ENCODE measurements around the gene UGGT2.

UGGT2 gene

DNA sequence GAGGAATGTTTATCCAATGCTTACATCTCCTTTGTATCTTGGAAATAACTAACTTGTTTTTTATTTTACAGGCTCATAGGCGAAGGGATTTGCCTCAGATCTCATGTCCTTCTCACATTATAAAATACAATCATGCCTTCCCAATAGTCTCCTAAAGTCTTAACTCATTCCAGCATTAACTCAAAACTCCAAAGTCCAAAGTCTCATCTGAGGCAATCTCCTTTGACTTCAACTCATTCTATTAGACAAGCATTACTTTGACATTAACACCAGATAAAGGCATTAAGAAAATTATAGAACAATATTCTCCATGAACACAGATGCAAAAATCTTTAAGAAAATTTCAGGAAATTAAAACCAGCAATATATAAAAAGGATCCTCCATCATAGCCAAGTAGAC, 238.7 kb downstream of the UGGT2 start:
- no peak overlapping the region for H3K4me3 ChIP-seq (ENCODE audit: low read depth, low read length)
- DNase-seq (ENCODE audit: low read depth, low spot score), result no peak
- in situ Hi-C loops (cut with HindIII; ENCODE audit: low sequenced_read_pairs), result no loop called here
- TF ChIP-seq, protein P1, sequence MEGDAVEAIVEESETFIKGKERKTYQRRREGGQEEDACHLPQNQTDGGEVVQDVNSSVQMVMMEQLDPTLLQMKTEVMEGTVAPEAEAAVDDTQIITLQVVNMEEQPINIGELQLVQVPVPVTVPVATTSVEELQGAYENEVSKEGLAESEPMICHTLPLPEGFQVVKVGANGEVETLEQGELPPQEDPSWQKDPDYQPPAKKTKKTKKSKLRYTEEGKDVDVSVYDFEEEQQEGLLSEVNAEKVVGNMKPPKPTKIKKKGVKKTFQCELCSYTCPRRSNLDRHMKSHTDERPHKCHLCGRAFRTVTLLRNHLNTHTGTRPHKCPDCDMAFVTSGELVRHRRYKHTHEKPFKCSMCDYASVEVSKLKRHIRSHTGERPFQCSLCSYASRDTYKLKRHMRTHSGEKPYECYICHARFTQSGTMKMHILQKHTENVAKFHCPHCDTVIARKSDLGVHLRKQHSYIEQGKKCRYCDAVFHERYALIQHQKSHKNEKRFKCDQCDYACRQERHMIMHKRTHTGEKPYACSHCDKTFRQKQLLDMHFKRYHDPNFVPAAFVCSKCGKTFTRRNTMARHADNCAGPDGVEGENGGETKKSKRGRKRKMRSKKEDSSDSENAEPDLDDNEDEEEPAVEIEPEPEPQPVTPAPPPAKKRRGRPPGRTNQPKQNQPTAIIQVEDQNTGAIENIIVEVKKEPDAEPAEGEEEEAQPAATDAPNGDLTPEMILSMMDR (IDR thresholded peaks at IDR 0.05; ENCODE audit: low read depth, low read length), result no peak

DNA sequence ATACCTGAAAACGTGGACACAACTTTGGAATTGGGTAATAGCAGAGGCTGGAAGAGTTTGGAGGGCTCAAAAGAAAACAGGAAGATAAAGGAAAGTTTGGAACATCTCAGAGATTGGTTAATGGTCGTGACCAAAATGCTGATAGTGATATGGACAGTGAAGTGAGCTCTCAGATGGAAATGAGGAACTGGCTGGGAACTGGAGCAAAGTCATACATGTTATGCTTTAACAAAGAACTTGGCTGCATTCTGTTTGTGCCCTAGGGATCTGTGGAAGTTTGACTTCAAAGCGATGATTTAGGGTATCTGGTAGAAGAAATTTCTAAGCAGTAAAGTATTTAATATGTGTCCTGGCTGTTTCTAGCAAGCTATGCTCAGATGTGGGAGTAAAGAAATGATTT, 240.1 kb downstream of the UGGT2 start:
- TF ChIP-seq, protein P1 (IDR thresholded peaks at IDR 0.05; ENCODE audit: low read depth, low read length), result no peak
- no peak overlapping the region for H3K4me3 ChIP-seq (ENCODE audit: low read depth, low read length)
- no peak for DNase-seq (ENCODE audit: low read depth, low spot score)
- in situ Hi-C loops (cut with HindIII; ENCODE audit: low sequenced_read_pairs), result no loop called here

DNA sequence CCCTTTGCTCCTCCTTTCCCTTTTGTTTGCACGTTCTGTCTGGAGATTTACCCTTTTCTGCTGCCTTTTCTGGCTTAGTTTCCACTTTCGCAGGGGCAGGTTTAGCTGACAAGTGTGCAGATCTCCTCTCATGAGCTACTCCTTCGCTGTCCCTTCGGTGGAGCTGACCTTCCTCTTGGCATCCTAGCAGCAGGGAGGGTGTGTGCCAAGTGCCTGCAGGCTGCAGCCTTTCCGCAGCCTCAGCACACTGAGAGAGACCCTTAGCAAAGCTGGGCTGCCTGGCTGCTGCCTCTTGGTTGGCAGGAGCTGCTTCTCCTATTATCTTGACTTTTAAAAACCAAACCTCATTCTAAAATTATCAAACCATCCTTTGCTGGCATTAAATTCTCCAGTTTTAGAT, 243.8 kb downstream of the UGGT2 start:
- TF ChIP-seq, protein P1 (IDR thresholded peaks at IDR 0.05; ENCODE audit: low read depth, low read length), result no peak
- in situ Hi-C loops (cut with HindIII; ENCODE audit: low sequenced_read_pairs), result no loop called here
- no peak overlapping the region for H3K4me3 ChIP-seq (ENCODE audit: low read depth, low read length)
- DNase-seq (ENCODE audit: low read depth, low spot score), result no peak

DNA sequence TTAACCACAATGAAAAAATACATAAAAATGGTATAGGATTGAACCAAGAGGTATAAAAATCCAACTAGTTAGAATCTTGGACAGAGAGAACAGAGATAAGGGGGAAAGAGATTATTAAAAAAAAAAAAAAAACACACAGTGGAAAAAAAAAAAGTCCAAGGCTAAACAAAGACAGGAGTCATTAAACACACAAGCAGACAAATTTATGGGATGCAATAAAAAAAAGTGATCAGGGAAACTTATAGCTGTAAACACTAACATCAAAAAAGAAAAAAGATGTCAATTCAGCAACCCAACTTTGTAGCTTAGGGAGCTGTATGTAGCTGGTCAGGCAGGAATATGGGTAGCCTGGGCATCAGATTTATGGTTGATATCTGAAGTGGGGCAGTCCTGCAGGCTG, 247.3 kb downstream of the UGGT2 start:
- H3K4me3 ChIP-seq (ENCODE audit: low read depth, low read length), result no peak overlapping the region
- TF ChIP-seq, protein P1 (IDR thresholded peaks at IDR 0.05; ENCODE audit: low read depth, low read length), result no peak
- DNase-seq (ENCODE audit: low read depth, low spot score), result no peak
- in situ Hi-C loops (cut with HindIII; ENCODE audit: low sequenced_read_pairs), result no loop called here

DNA sequence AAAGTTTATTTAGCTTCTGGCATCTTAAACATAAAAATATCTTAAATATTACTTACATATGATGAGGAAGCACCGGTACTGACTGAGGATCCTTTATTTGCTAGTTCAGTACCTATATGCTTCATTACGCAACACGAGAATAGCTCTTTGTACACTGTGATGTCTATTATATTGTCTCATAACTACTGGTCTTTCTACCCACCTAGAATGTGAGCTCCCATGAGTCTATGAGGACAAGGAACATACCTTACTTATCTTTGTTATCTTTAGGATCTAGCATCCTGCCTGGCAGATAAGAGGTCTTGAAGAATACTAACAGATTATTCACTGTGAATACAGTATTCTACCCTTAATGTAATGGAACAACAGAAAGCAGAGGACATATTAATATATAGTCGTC, 251.4 kb downstream of the UGGT2 start:
- in situ Hi-C loops (cut with HindIII; ENCODE audit: low sequenced_read_pairs), result no loop called here
- no peak for DNase-seq (ENCODE audit: low read depth, low spot score)
- TF ChIP-seq, protein P1 (IDR thresholded peaks at IDR 0.05; ENCODE audit: low read depth, low read length), result no peak
- H3K4me3 ChIP-seq (ENCODE audit: low read depth, low read length), result no peak overlapping the region

DNA sequence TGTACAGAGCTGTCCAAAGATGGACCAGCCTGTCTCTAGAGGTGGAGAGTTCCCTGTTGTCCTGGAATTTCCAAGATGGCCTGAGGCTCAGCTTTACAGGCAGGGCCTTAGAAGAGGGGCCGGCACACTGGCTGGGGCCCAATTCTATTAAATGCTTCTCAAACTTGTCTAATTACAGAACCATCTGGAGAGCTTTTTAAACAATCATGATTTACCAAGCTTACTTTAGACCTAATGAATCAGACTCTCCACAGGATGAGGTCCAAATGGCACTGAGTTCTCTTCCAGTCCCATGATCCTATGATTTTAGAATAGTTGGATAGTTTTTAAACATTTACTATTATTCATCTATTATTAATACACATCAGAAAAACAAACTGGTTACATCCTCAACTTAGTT, 252.8 kb downstream of the UGGT2 start:
- TF ChIP-seq, protein P1 (IDR thresholded peaks at IDR 0.05; ENCODE audit: low read depth, low read length), result no peak
- in situ Hi-C loops (cut with HindIII; ENCODE audit: low sequenced_read_pairs), result no loop called here
- no peak for DNase-seq (ENCODE audit: low read depth, low spot score)
- H3K4me3 ChIP-seq (ENCODE audit: low read depth, low read length), result no peak overlapping the region

DNA sequence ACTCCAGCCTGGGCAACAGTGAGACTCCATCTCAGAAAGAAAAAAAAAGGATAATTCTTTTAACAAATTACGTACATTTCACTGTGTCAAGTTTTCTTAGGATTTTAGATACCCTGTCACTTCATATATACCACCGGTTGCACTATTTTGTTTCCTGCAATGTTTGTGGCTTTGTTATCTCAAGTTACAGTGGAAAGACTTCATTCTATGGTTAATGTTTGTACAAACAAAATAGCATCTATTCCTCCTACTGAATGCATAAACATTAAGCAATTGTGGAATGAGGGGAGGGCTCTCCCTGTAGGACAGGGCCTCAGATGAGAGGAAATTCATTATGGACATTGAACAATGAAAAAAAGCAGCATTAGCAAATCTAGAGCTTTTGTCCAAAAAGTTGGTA, 256.2 kb downstream of the UGGT2 start:
- TF ChIP-seq, protein P1 (IDR thresholded peaks at IDR 0.05; ENCODE audit: low read depth, low read length), result no peak
- in situ Hi-C loops (cut with HindIII; ENCODE audit: low sequenced_read_pairs), result no loop called here
- no peak for DNase-seq (ENCODE audit: low read depth, low spot score)
- H3K4me3 ChIP-seq (ENCODE audit: low read depth, low read length), result no peak overlapping the region

Data from astrocyte of the spinal cord (primary cell).